H1 (cell line): ENCODE measurements around the gene FAAH2. TPM values are rescaled to one million over a fixed set of nuclear protein-coding genes. Genes with fewer than 3 reads are reported as not detected.
A peak's percentile ranks its signal among the peaks of the same experiment; 100 is the strongest.

Experiments
- CTCF ChIP-seq, 3 experiments: IDR thresholded peaks; 1 replicate in 2 of 3; 2 replicates in 1 of 3; pipeline versions ENCODE4 v1.5.1 to v1.6.1; 2011; ENCODE audit warnings: low read length in 3 of 3, mild to moderate bottlenecking in 3 of 3, inconsistent platforms in 2 of 3, low read depth in 1 of 3, moderate library complexity in 1 of 3; ENCODE audit not compliant: insufficient read depth in 1 of 3; ENCODE audit errors: control extremely low read depth in 1 of 3
- GABPA ChIP-seq: IDR thresholded peaks from 2 replicates; pipeline ENCODE4 v1.6.1; 2011; ENCODE audit warnings: mild to moderate bottlenecking, low read length, moderate library complexity, borderline replicate concordance; ENCODE audit not compliant: insufficient read depth
- RBBP5 ChIP-seq: IDR thresholded peaks from 2 replicates; pipeline ENCODE4 v1.7.1; 2012; ENCODE audit warnings: low read depth, mild to moderate bottlenecking, inconsistent platforms, low read length, moderate library complexity, borderline replicate concordance
- SIX5 ChIP-seq: IDR thresholded peaks from 2 replicates; pipeline ENCODE4 v1.6.1; 2011; ENCODE audit warnings: mild to moderate bottlenecking, low read depth, low read length
- SUZ12 ChIP-seq: fragments of 200-600 bp; sonication (generic); IDR thresholded peaks from 2 replicates; pipeline ENCODE4 v1.6.1; 2012; ENCODE audit warnings: mild to moderate bottlenecking, inconsistent platforms, low read length, moderate library complexity, mixed read lengths
- polyA plus RNA-seq, 7 experiments: library from polyadenylated mRNA; depleted of rRNA in 3 of 7; stranded (reverse) in 5 of 7; unstranded in 2 of 7; fragments of >200 nt in 5 of 7; fragments of 200-250 nt in 2 of 7; gene quantifications; 1 replicate in 5 of 7; 2 replicates in 1 of 7; 4 replicates in 1 of 7; pipeline versions ENCODE4 v1.2.1 to v1.2.3, GENCODE V29; 2011 to 2013; ENCODE audit warnings: missing spikeins in 2 of 7, mixed read lengths in 2 of 7
- total RNA-seq: library from RNA; stranded (reverse); fragmentation: NEBNext Ultra II Directional; extraction: Animal tissue kit (Norgen Biotek cat#: 25700); gene quantifications from 2 replicates; pipeline ENCODE4 v1.2.1, GENCODE V29; 2021

Gene FAAH2
- total and polyA plus RNA-seq, 2 of the 8 experiments (the other 6 are each of a cell fraction or from before 2014, with no cell fraction given) = 3.6 to 4.4 TPM

- TF ChIP-seq CTCF (IDR thresholded peaks at IDR 0.05; ENCODE audit: control extremely low read depth in 1 of 3, insufficient read depth in 1 of 3, low read depth in 1 of 3, low read length in 3 of 3) (peak; percentile 32 to 54 (median 50)), SUZ12 (no peak), SIX5 (no peak), RBBP5 (no peak), GABPA (no peak)
- TF ChIP-seq, all 59 proteins: peak for 2
These were observed 242.3 kb downstream of the FAAH2 start (continued) for GRCh38 chrX:57528670-57529255.

Other genes with a start within 250 kb of the FAAH2 start
- 12.2 and 12.8 TPM in 2 replicates for gene SPIN2B, start 165.2 kb upstream of the FAAH2 start, total RNA-seq
- gene SPIN2B, start 165.2 kb upstream of the FAAH2 start, polyA plus RNA-seq (2011; rRNA removed) = 5.4 and 7.4 TPM in 2 replicates
- 4.2 and 4.5 TPM in 2 replicates for gene SPIN2A, start 149.3 kb upstream of the FAAH2 start, total RNA-seq
- gene SPIN2A, start 149.3 kb upstream of the FAAH2 start, polyA plus RNA-seq (2011; rRNA removed) = 2.5 and 3.2 TPM in 2 replicates